ENCODE results near the gene MALRD1.

Gene MALRD1

DNA sequence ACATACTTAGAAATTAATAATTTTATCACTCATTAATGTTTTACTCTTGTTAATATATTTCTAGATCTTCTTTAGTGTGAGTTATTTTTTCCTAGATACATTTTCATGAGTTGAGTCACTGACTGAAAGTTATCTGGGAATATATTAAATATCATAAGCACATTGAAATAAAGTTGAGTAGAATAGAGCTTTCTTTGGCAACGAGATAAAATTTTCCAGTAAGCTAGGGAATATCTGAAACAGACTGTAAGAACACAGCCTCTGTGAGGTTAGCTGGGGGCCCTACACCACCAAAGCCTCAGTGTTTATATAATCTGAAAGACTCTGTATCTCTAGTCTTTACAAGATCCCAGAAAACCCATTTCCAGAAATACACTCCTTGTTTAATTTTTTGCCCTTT lies 419.8 kb downstream of the MALRD1 start:
- TF ChIP-seq TAF1 (IDR thresholded peaks at IDR 0.05; ENCODE audit: borderline replicate concordance, insufficient read depth, low read length) = no peak
- no peak for TF ChIP-seq POLR2AphosphoS5 (IDR thresholded peaks at IDR 0.05; ENCODE audit: low read depth, low read length)
- no peak for TF ChIP-seq SIN3A (IDR thresholded peaks at IDR 0.05; ENCODE audit: borderline replicate concordance, insufficient read depth, low read length)
- no peak for TF ChIP-seq FOXP2 (optimal IDR thresholded peaks at IDR 0.05; ENCODE audit: borderline replicate concordance, extremely low read depth, extremely low read length, insufficient read depth)
- TF ChIP-seq, protein P1, sequence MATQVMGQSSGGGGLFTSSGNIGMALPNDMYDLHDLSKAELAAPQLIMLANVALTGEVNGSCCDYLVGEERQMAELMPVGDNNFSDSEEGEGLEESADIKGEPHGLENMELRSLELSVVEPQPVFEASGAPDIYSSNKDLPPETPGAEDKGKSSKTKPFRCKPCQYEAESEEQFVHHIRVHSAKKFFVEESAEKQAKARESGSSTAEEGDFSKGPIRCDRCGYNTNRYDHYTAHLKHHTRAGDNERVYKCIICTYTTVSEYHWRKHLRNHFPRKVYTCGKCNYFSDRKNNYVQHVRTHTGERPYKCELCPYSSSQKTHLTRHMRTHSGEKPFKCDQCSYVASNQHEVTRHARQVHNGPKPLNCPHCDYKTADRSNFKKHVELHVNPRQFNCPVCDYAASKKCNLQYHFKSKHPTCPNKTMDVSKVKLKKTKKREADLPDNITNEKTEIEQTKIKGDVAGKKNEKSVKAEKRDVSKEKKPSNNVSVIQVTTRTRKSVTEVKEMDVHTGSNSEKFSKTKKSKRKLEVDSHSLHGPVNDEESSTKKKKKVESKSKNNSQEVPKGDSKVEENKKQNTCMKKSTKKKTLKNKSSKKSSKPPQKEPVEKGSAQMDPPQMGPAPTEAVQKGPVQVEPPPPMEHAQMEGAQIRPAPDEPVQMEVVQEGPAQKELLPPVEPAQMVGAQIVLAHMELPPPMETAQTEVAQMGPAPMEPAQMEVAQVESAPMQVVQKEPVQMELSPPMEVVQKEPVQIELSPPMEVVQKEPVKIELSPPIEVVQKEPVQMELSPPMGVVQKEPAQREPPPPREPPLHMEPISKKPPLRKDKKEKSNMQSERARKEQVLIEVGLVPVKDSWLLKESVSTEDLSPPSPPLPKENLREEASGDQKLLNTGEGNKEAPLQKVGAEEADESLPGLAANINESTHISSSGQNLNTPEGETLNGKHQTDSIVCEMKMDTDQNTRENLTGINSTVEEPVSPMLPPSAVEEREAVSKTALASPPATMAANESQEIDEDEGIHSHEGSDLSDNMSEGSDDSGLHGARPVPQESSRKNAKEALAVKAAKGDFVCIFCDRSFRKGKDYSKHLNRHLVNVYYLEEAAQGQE (IDR thresholded peaks at IDR 0.05; ENCODE audit: insufficient read depth in 1 of 2, low read depth in 2 of 2, low read length in 2 of 2) = no peak

DNA sequence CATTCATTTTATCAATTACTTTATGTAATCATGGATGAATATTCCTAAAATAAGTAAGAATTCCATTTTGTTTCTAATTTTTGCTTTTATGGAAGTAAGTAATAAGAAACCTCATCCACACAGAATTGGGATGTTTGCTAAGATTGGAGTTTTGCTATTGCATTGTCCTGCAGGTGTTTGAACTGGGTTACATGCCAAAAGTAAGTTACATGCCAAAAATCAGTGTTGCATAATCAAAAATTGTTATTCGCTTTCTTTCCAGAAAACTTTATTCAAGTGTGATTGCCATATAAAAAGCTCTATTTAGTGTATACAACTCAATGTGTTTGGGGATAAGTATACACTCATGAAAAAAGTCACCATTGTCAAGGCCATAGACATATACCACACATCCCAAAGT lies 420.9 kb downstream of the MALRD1 start:
- TF ChIP-seq TAF1 (IDR thresholded peaks at IDR 0.05; ENCODE audit: borderline replicate concordance, insufficient read depth, low read length) (no peak), FOXP2 (optimal IDR thresholded peaks at IDR 0.05; ENCODE audit: borderline replicate concordance, extremely low read depth, extremely low read length, insufficient read depth) (no peak), POLR2AphosphoS5 (IDR thresholded peaks at IDR 0.05; ENCODE audit: low read depth, low read length) (no peak), SIN3A (IDR thresholded peaks at IDR 0.05; ENCODE audit: borderline replicate concordance, insufficient read depth, low read length) (no peak)
- TF ChIP-seq, protein P1 (IDR thresholded peaks at IDR 0.05; ENCODE audit: insufficient read depth in 1 of 2, low read depth in 2 of 2, low read length in 2 of 2) = no peak

DNA sequence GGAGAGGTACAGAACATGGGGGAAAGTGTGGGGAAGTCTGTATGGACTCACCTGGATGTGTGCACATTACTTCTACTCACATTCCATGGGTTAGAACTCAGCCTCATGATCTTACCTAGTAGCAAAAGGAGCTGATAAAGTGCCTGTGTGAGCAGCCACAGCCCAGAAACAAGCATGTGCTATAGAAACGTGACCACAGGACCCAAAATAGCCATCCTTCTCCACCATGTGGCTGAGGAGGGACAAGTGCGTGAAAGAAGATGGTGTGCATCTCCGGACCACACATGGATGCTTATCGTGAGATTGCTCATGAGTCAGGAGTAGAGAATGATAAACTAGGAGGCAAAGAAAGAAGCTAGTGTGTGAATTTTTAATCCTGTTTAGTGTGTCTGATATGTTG lies 431.3 kb downstream of the MALRD1 start:
- TF ChIP-seq POLR2AphosphoS5 (IDR thresholded peaks at IDR 0.05; ENCODE audit: low read depth, low read length) = no peak
- TF ChIP-seq, protein P1 (IDR thresholded peaks at IDR 0.05; ENCODE audit: insufficient read depth in 1 of 2, low read depth in 2 of 2, low read length in 2 of 2) = no peak
- TF ChIP-seq FOXP2 (optimal IDR thresholded peaks at IDR 0.05; ENCODE audit: borderline replicate concordance, extremely low read depth, extremely low read length, insufficient read depth) = no peak
- no peak for TF ChIP-seq TAF1 (IDR thresholded peaks at IDR 0.05; ENCODE audit: borderline replicate concordance, insufficient read depth, low read length)
- TF ChIP-seq SIN3A (IDR thresholded peaks at IDR 0.05; ENCODE audit: borderline replicate concordance, insufficient read depth, low read length) = no peak

DNA sequence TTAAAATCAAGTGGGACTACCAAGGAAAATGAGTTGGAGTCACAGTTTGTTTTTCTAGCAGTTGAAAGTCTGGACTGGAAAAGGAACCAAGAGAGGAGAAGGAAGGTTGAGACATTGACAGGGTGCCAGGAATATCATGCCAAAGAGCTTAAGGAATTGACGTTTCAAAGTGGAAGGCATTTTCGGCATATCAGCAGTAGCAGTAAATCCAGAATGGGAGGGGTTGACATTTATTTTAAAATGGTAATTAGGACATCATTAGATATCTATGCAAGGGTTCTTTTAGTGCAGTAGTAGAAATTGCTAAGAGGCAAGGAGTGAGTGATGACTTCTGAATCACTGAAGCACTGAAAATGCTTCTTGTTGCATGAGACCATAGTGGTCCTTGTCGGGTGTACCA lies 431.8 kb downstream of the MALRD1 start:
- TF ChIP-seq TAF1 (IDR thresholded peaks at IDR 0.05; ENCODE audit: borderline replicate concordance, insufficient read depth, low read length) = no peak
- no peak for TF ChIP-seq FOXP2 (optimal IDR thresholded peaks at IDR 0.05; ENCODE audit: borderline replicate concordance, extremely low read depth, extremely low read length, insufficient read depth)
- no peak for TF ChIP-seq POLR2AphosphoS5 (IDR thresholded peaks at IDR 0.05; ENCODE audit: low read depth, low read length)
- TF ChIP-seq, protein P1 (IDR thresholded peaks at IDR 0.05; ENCODE audit: insufficient read depth in 1 of 2, low read depth in 2 of 2, low read length in 2 of 2) = no peak
- TF ChIP-seq SIN3A (IDR thresholded peaks at IDR 0.05; ENCODE audit: borderline replicate concordance, insufficient read depth, low read length) = no peak

DNA sequence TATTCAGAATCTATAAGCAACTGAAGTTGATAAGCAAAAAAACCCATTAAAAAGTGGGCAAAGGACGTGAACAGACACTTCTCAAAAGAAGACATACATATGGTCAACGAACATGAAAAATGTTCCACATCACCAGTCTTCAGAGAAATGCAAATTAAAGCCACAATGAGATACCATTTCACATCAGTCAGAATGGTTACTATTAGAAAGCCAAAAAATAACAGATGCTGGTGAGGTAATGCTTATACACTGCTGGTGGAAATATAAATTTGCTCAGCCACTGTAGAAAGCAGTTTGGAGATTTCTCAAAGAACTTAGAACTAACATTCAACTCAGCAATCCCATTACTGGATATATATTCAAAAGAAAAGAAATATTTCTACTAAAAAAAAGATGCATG lies 434.8 kb downstream of the MALRD1 start:
- TF ChIP-seq TAF1 (IDR thresholded peaks at IDR 0.05; ENCODE audit: borderline replicate concordance, insufficient read depth, low read length) (no peak), POLR2AphosphoS5 (IDR thresholded peaks at IDR 0.05; ENCODE audit: low read depth, low read length) (no peak), SIN3A (IDR thresholded peaks at IDR 0.05; ENCODE audit: borderline replicate concordance, insufficient read depth, low read length) (no peak), FOXP2 (optimal IDR thresholded peaks at IDR 0.05; ENCODE audit: borderline replicate concordance, extremely low read depth, extremely low read length, insufficient read depth) (no peak)
- TF ChIP-seq, protein P1 (IDR thresholded peaks at IDR 0.05; ENCODE audit: insufficient read depth in 1 of 2, low read depth in 2 of 2, low read length in 2 of 2) = no peak

Data from PFSK-1 (cell line).